Naive thymus-derived CD8-positive, alpha-beta T cell (primary cell): ENCODE data around the gene EMILIN3. TPM values are rescaled to one million over a fixed set of nuclear protein-coding genes. Genes with fewer than 3 reads are reported as not detected.

ENCODE experiments used
- ATAC-seq, 2 donors: fragments of 150-1000 bp; cut with Tn5 transposase in 1 of 2; sonication (Bioruptor Pico), chemical (Tn5 transposase) in 1 of 2; 1 replicate in 1 of 2; 2 replicates in 1 of 2; pipeline ENCODE4 v1.10.0; 2021; ENCODE audit warnings: mild to moderate bottlenecking in 2 of 2, moderate library complexity in 2 of 2
- POLR2A ChIA-PET: fragments of 350-600 bp; sonication (Branson Sonifier 250); formaldehyde crosslinking; loops from one replicate; lab custom pipeline; 2021; ENCODE audit warnings: antibody characterized with exemption; lab: Charles Lee
- DNase-seq, 10 donors: peaks; one replicate each; pipeline versions ENCODE4 v3.0.0 to v3.0.0-alpha.2; 2020 to 2022
- H3K27ac Mint-ChIP-seq, 10 donors: one replicate each; pipeline ENCODE4 v1.8.0; 2020 to 2022; ENCODE audit warnings: mild to moderate bottlenecking in 10 of 10, mixed read lengths in 10 of 10, moderate library complexity in 4 of 10, inconsistent platforms in 1 of 10
- H3K27me3 Mint-ChIP-seq, 5 donors: one replicate each; pipeline ENCODE4 v1.8.0; 2021 to 2022; ENCODE audit warnings: mixed read lengths in 5 of 5
- H3K36me3 Mint-ChIP-seq, 3 donors: one replicate each; pipeline ENCODE4 v1.8.0; 2020 to 2022; ENCODE audit warnings: mixed read lengths in 3 of 3, mild to moderate bottlenecking in 2 of 3, inconsistent platforms in 1 of 3
- H3K4me1 Mint-ChIP-seq, 4 donors: one replicate each; pipeline ENCODE4 v1.8.0; 2021 to 2022; ENCODE audit warnings: mixed read lengths in 4 of 4
- H3K4me3 Mint-ChIP-seq, 10 donors: one replicate each; pipeline ENCODE4 v1.8.0; 2020 to 2022; ENCODE audit warnings: mild to moderate bottlenecking in 10 of 10, mixed read lengths in 10 of 10, moderate library complexity in 6 of 10, inconsistent platforms in 1 of 10
- H3K9me3 Mint-ChIP-seq, 9 donors: one replicate each; pipeline ENCODE4 v1.8.0; 2020 to 2022; ENCODE audit warnings: mixed read lengths in 9 of 9, mild to moderate bottlenecking in 3 of 9, inconsistent platforms in 1 of 9, moderate library complexity in 1 of 9
- polyA plus RNA-seq, 3 donors: library from polyadenylated mRNA; unstranded; fragments of 300-500 nt; fragmentation: Illumina TruSeq; gene quantifications; one replicate each; pipeline ENCODE4 v1.2.3, GENCODE V29; 2021
- total RNA-seq, 8 experiments: library from RNA in 2 of 8; stranded (reverse) in 2 of 8; gene quantifications; one replicate each; pipeline ENCODE4 v1.2.3 and lab custom pipeline; 2021 to 2026

EMILIN3 gene
- total and polyA plus RNA-seq, 5 experiments from 2014 or later = 0.13 TPM; not detected in 4

DNA sequence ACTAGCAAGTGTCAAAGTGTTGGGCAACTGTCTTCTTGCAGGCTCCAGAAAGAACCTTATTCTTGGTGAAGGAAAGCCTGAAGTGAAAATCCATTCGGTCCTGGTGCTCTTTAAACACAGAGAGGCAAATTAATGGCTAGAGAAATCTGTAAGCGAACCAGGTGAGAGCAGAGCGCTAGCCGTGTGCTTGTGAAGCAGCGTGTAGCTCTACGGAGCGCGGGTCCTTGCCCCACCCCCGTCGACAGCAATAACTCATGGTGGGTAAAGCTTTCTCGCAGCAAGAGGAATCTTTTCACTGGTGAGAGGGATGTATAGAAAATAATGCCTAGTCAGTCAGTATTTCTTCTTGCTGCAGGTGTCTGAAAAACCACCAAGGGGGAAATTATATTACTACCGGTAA, 37.0 kb upstream of the EMILIN3 start:
- H3K27ac Mint-ChIP-seq = peak overlapping the region in 2 of 10 donors; percentile 50 to 55
- no peaks in the 10 kb centered on the region for H3K27me3 Mint-ChIP-seq
- peaks cover 4 to 16% (median 11%) of the 10 kb centered on the region in 4 donors for H3K4me1 Mint-ChIP-seq
- no peaks in the 10 kb centered on the region for H3K9me3 Mint-ChIP-seq
- ATAC-seq (no peak), DNase-seq (no peak)
- H3K36me3 Mint-ChIP-seq = peaks cover 0 to 55% (median 27%) of the 10 kb centered on the region in 3 donors
- no peak overlapping the region for H3K4me3 Mint-ChIP-seq
- POLR2A ChIA-PET = no interaction called here

GRCh38 chr20:41398408-41398807, 31.8 kb upstream of the EMILIN3 start:
- no peak overlapping the region for H3K4me3 Mint-ChIP-seq
- ATAC-seq (no peak), DNase-seq (no peak)
- peaks cover 0 to 1% (median 0%) of the 10 kb centered on the region in 4 donors for H3K4me1 Mint-ChIP-seq
- peak overlapping the region in 2 of 10 donors; percentile 34 to 43 for H3K27ac Mint-ChIP-seq
- no peaks in the 10 kb centered on the region for H3K27me3 Mint-ChIP-seq
- POLR2A ChIA-PET = no interaction called here
- H3K36me3 Mint-ChIP-seq = peaks cover 0 to 12% (median 5%) of the 10 kb centered on the region in 3 donors
- no peaks in the 10 kb centered on the region for H3K9me3 Mint-ChIP-seq

GRCh38 chr20:41395667-41396664, 29.3 kb upstream of the EMILIN3 start:
- ATAC-seq (no peak), DNase-seq (no peak)
- no peaks in the 10 kb centered on the region for H3K27me3 Mint-ChIP-seq
- peaks cover 0 to 1% (median 0%) of the 10 kb centered on the region in 4 donors for H3K4me1 Mint-ChIP-seq
- peak overlapping the region in 2 of 10 donors; percentile 24 to 50 for H3K27ac Mint-ChIP-seq
- H3K36me3 Mint-ChIP-seq = no peaks in the 10 kb centered on the region
- H3K9me3 Mint-ChIP-seq = no peaks in the 10 kb centered on the region
- no peak overlapping the region for H3K4me3 Mint-ChIP-seq
- POLR2A ChIA-PET = no interaction called here

DNA sequence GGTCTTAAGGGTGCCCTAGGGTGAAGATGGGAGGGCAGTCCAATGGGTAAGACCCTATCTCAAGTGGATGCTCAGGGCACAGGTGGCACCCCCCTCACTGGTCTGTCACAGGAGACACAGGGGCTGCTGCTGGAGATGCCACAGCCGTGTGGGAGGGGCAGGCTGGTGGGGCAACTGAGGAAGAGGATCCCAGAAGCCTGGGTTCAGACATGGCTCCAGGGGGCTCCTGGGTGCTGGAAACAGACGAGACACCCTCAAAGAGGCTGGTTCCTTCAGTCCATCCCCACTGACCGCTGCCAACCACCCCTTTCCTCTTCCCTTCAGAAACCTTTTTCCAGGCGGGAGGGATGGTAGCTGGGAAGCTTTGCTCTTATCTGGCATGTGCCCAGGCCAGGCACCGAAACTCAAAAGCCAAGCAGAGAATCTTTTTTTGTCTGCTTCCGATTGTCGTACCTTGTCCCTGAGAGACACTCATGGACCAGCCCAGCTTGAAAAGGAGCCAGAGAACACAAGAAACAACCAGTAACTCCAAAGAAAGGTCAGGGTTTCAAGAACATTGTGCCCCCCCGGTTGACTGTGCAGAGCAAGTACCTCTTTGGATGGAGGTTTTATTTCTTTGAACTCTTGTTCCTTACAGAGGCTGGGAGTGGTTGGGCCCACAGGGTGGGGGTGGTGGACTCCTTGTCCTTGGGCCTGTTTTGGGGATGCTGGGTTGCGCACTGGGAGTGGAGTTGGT, 28.5 kb upstream of the EMILIN3 start:
- DNase-seq = no peak
- H3K4me3 Mint-ChIP-seq = no peak overlapping the region
- no peaks in the 10 kb centered on the region for H3K9me3 Mint-ChIP-seq
- no peak for ATAC-seq
- POLR2A ChIA-PET = no interaction called here
- H3K36me3 Mint-ChIP-seq = no peaks in the 10 kb centered on the region
- H3K27ac Mint-ChIP-seq = no peak overlapping the region
- peaks cover 0 to 3% (median 0%) of the 10 kb centered on the region in 5 donors for H3K27me3 Mint-ChIP-seq
- peaks cover 0 to 1% (median 0%) of the 10 kb centered on the region in 4 donors for H3K4me1 Mint-ChIP-seq

DNA sequence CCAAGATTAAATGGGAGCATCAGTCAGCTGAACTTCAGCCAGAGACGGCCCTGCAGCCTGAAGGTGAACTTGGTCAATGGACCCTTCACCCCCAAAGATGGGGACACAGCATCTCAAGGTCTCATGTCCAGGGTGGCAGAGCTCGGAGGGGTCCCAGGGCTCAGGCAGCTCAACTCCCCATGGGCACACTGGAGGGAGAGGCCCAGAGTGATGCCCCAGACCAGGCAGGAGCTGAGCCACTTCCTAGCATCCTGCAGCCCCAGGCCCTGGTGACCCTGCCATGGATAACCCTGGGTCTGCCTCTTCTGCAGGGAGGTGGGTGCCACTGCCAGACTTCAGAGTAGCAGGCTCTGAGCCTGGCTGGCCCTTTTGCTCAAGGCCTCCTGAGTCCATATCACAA, 27.5 kb upstream of the EMILIN3 start:
- POLR2A ChIA-PET = no interaction called here
- Mint-ChIP-seq H3K27ac (no peak overlapping the region), H3K36me3 (no peaks in the 10 kb centered on the region), H3K27me3 (peaks cover 0 to 3% (median 0%) of the 10 kb centered on the region in 5 donors), H3K4me1 (no peaks in the 10 kb centered on the region), H3K4me3 (no peak overlapping the region), H3K9me3 (no peaks in the 10 kb centered on the region)
- DNase-seq (no peak), ATAC-seq (no peak)

DNA sequence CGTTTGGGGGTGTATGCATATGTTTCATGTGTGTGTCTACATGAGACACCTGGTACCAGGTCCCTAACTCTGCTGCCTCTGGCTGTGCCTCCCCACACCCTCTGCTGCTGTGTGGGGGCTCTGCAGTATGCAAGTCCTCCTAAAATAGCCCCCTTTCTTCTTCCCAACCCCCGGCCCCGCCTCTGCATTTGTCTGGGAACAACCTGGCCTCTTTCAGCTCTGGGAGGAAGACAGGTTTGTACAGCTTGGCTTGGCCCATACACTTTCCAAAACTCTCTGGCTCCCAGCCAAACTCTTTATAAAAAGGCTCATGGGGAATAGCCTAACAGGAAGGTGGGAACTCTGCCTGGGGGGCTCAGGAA, 27.1 kb upstream of the EMILIN3 start:
- peaks cover 0 to 3% (median 0%) of the 10 kb centered on the region in 5 donors for H3K27me3 Mint-ChIP-seq
- H3K27ac Mint-ChIP-seq = no peak overlapping the region
- POLR2A ChIA-PET = no interaction called here
- H3K9me3 Mint-ChIP-seq = no peaks in the 10 kb centered on the region
- DNase-seq (no peak), ATAC-seq (no peak)
- H3K4me3 Mint-ChIP-seq = no peak overlapping the region
- no peaks in the 10 kb centered on the region for H3K36me3 Mint-ChIP-seq
- no peaks in the 10 kb centered on the region for H3K4me1 Mint-ChIP-seq

- Mint-ChIP-seq H3K27me3 (peaks cover 0 to 3% (median 0%) of the 10 kb centered on the region in 5 donors), H3K4me3 (no peak overlapping the region), H3K4me1 (no peaks in the 10 kb centered on the region), H3K36me3 (no peaks in the 10 kb centered on the region), H3K27ac (no peak overlapping the region), H3K9me3 (no peaks in the 10 kb centered on the region)
- ATAC-seq (no peak), DNase-seq (no peak)
- POLR2A ChIA-PET = no interaction called here
These were observed 26.5 kb upstream of the EMILIN3 start for GRCh38 chr20:41392871-41393704.

DNA sequence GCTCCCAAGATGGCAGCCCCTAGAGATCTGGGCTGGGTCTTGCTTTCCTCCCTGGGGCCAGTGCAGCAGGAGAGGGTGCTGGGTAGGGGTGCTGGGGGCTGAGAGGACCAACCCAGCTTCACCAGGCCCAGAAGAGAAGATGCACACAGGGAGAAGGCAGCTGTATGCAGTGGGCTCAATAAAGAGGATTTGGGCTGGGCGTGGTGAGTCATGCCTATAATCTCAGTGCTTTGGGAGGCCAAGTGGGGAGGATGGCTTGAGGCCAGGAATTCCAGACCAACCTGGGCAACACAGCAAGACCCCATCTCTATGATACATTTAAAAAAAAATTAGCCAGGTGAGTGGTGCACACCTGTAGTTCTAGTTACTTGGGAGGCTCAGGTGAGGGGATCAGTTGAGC, 25.7 kb upstream of the EMILIN3 start:
- H3K27me3 Mint-ChIP-seq = peaks cover 0 to 3% (median 0%) of the 10 kb centered on the region in 5 donors
- no peak overlapping the region for H3K27ac Mint-ChIP-seq
- no peak for ATAC-seq
- no peak overlapping the region for H3K4me3 Mint-ChIP-seq
- H3K9me3 Mint-ChIP-seq = no peaks in the 10 kb centered on the region
- POLR2A ChIA-PET = no interaction called here
- no peaks in the 10 kb centered on the region for H3K36me3 Mint-ChIP-seq
- no peaks in the 10 kb centered on the region for H3K4me1 Mint-ChIP-seq
- no peak for DNase-seq

GRCh38 chr20:41391587-41392001, 25.0 kb upstream of the EMILIN3 start:
- POLR2A ChIA-PET = no interaction called here
- no peak overlapping the region for H3K27ac Mint-ChIP-seq
- peaks cover 0 to 3% (median 0%) of the 10 kb centered on the region in 5 donors for H3K27me3 Mint-ChIP-seq
- H3K4me1 Mint-ChIP-seq = no peaks in the 10 kb centered on the region
- DNase-seq (no peak), ATAC-seq (no peak)
- no peak overlapping the region for H3K4me3 Mint-ChIP-seq
- no peaks in the 10 kb centered on the region for H3K9me3 Mint-ChIP-seq
- H3K36me3 Mint-ChIP-seq = no peaks in the 10 kb centered on the region

DNA sequence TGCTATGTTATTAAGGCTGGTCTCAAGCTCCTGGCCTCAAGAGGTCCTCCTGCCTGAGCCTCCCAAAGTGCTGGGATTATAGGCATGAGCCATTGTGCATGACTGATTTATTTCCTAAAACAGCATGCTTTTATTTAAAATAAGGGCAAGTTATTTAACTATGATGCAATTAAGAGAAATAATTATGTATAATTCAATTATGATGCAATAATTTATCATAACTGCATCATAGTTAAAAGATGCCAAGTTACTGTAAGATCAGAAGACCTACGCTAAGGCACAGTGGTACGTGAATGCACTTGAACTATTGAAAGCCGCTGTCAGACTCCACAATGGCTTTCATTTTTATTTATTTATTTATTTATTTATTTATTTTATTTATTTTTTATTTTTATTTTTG, 24.3 kb upstream of the EMILIN3 start:
- Mint-ChIP-seq H3K4me1 (no peaks in the 10 kb centered on the region), H3K27ac (no peak overlapping the region), H3K4me3 (no peak overlapping the region), H3K9me3 (no peaks in the 10 kb centered on the region), H3K27me3 (peaks cover 0 to 3% (median 0%) of the 10 kb centered on the region in 5 donors), H3K36me3 (no peaks in the 10 kb centered on the region)
- DNase-seq (no peak), ATAC-seq (no peak)
- POLR2A ChIA-PET = no interaction called here

DNA sequence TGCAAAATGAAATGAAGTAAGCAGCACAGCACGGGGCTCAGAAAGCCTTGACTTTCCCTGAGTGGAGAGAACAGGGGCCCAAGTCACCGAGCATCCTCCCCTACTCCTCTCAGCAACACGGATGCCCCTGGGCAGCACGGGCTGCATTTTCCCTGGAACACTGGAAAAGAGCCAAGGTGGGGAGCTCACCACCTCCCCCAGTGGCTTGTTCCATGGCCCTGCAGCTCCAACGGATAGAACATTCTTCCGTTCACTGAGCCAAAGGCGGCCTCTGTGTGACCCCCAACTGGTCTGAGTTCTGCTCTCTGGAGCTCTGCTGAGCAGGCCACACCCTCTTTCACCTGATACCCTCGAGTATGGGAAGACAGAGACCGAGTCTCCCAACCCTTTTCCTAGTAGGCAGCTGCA, 20.8 kb upstream of the EMILIN3 start:
- POLR2A ChIA-PET = no interaction called here
- no peaks in the 10 kb centered on the region for H3K36me3 Mint-ChIP-seq
- ATAC-seq = no peak
- H3K9me3 Mint-ChIP-seq = peaks cover 0 to 5% (median 2%) of the 10 kb centered on the region in 9 donors
- DNase-seq = no peak
- no peak overlapping the region for H3K4me3 Mint-ChIP-seq
- peaks cover 4 to 17% (median 8%) of the 10 kb centered on the region in 5 donors for H3K27me3 Mint-ChIP-seq
- no peak overlapping the region for H3K27ac Mint-ChIP-seq
- H3K4me1 Mint-ChIP-seq = no peaks in the 10 kb centered on the region
